ENCODE measurements around the gene MINDY4. TPM values are rescaled to one million over a fixed set of nuclear protein-coding genes. Genes with fewer than 3 reads are reported as not detected.

MINDY4 gene
- total RNA-seq, 1 donor from 2014 or later: 8.4 TPM

DNA sequence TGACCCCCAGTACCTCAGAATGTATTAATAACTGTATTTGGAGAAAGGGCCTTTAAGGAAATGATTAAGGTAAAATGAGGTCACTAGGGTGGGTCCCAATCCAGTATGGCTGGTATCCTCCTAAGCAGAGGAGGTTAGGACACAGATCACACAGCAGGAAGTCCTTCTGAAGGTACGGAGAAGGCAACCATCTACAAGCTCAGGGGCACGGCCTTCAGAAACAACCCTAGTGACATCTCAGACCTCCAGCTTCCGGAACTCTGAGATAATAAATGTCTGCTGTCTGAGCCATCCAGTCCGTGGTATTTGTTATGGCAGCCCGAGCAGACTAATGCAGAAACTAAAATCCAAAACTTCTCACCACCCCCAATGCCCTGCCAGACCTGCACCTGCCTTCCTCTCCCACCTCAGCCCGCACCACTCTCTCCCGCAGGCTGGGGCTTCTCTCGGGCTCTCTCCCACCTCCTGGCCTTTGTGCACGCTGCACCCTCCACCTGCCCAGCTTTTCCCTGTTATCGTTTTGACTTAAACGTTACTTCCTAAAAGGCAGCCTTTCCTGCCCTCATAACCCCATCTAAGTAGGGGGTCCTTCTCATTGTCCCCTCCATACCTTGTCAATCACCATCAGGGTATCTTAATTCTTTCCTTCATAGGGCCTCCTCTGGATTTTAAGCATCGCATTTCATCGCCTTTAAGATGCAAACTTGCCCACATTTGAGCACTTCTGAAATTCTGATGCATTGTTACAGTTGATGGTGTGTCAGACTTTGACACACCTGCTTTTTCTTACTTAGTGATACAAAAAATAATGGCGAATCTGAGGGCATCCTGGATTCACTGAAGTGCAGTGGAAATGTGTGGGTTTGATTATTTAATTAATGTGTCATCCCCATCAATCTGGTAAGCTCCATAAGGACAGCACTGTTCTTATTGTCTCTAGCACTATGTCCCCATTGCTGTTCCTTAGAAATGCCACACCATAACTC lies 108.2 kb downstream of the MINDY4 start:
- Mint-ChIP-seq H3K27me3 (no peaks in the 10 kb centered on the region), H3K27ac (no peak overlapping the region)

GRCh38 chr7:30880125-30880720 lies 109.0 kb downstream of the MINDY4 start:
- H3K36me3 Mint-ChIP-seq: peaks cover 3% of the 10 kb centered on the region
- H3K27me3 Mint-ChIP-seq: no peaks in the 10 kb centered on the region
- H3K4me1 Mint-ChIP-seq (ENCODE audit: unreplicated experiment): peaks cover 40% of the 10 kb centered on the region
- no peak overlapping the region for H3K27ac Mint-ChIP-seq
- peak overlapping the region; percentile 51 for H3K4me3 Mint-ChIP-seq
- H3K9me3 Mint-ChIP-seq: peaks cover 3% of the 10 kb centered on the region
- TF ChIP-seq CTCF (conservative IDR thresholded peaks at IDR 0.05): no peak
- no peak for DNase-seq (ENCODE audit: extremely low spot score, unreplicated experiment)

More for the DNA sequence above, 108.2 kb downstream of the MINDY4 start:
- no peak for TF ChIP-seq CTCF (conservative IDR thresholded peaks at IDR 0.05)
- Mint-ChIP-seq H3K4me1 (ENCODE audit: unreplicated experiment) (peaks cover 35% of the 10 kb centered on the region), H3K4me3 (no peak overlapping the region), H3K36me3 (peaks cover 4% of the 10 kb centered on the region), H3K9me3 (peaks cover 7% of the 10 kb centered on the region)
- DNase-seq (ENCODE audit: extremely low spot score, unreplicated experiment): no peak

GRCh38 chr7:30880941-30881340 lies 109.7 kb downstream of the MINDY4 start:
- Mint-ChIP-seq H3K27ac (no peak overlapping the region), H3K27me3 (no peaks in the 10 kb centered on the region), H3K4me1 (ENCODE audit: unreplicated experiment) (peaks cover 40% of the 10 kb centered on the region), H3K36me3 (no peaks in the 10 kb centered on the region), H3K4me3 (no peak overlapping the region), H3K9me3 (no peaks in the 10 kb centered on the region)
- no peak for TF ChIP-seq CTCF (conservative IDR thresholded peaks at IDR 0.05)
- DNase-seq (ENCODE audit: extremely low spot score, unreplicated experiment): no peak

DNA sequence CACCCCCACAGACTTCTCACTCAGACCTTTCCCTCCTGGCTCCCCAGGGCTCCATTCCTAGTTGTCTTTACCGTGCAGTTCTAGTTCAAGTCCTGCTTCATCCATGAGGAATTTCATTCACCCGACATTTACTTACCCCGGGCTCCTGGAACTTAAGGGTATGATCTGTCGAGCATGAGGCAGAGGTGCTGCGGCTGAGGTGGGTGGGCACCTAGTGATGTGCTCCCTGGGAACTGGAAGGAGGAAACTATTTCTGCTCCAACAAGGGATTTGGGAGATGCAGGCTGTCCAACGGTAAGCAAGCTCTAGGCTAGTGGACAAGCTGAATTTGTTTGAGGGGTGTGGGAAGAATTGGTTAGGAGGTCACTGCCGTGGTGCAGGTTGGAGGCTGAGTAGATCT lies 110.2 kb downstream of the MINDY4 start:
- no peak overlapping the region for H3K4me3 Mint-ChIP-seq
- no peak for TF ChIP-seq CTCF (conservative IDR thresholded peaks at IDR 0.05)
- no peak for DNase-seq (ENCODE audit: extremely low spot score, unreplicated experiment)
- no peaks in the 10 kb centered on the region for H3K9me3 Mint-ChIP-seq
- H3K4me1 Mint-ChIP-seq (ENCODE audit: unreplicated experiment): peaks cover 44% of the 10 kb centered on the region
- no peak overlapping the region for H3K27ac Mint-ChIP-seq
- H3K27me3 Mint-ChIP-seq: no peaks in the 10 kb centered on the region
- no peaks in the 10 kb centered on the region for H3K36me3 Mint-ChIP-seq

DNA sequence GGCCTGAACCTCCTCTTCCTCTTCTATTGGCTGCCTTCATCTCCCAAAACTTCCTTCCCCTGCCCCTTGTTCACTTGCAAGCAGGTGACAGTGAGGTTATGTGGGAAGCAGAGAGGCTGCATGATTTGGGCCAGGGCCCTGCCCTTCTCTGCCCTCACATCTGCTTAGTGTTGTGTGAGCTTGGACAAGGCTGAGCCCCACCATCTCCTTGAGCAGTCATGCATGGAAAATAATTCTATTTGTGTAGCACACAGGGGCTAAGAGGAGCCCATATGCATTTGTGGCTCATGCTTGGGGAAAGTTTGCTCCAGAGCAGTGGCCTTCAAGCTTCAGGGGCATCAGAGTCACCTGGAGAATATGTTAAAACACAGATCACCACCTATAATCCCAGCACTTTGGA lies 113.7 kb downstream of the MINDY4 start:
- H3K27me3 Mint-ChIP-seq: peaks cover 4% of the 10 kb centered on the region
- H3K27ac Mint-ChIP-seq: no peak overlapping the region
- TF ChIP-seq CTCF (conservative IDR thresholded peaks at IDR 0.05): no peak

More for the DNA sequence above, 113.7 kb downstream of the MINDY4 start:
- Mint-ChIP-seq H3K36me3 (no peaks in the 10 kb centered on the region), H3K4me1 (ENCODE audit: unreplicated experiment) (peaks cover 46% of the 10 kb centered on the region), H3K9me3 (no peaks in the 10 kb centered on the region), H3K4me3 (no peak overlapping the region)
- DNase-seq (ENCODE audit: extremely low spot score, unreplicated experiment): no peak

Measured in type B pancreatic cell (in vitro differentiated cells).